GM18951 (cell line): ENCODE measurements around the gene HRCT1.

Source experiments
- POLR2A ChIP-seq: IDR thresholded peaks from 4 replicates; pipeline ENCODE4 v1.6.1; 2011; ENCODE audit warnings: mild to moderate bottlenecking; ENCODE audit not compliant: insufficient read length, insufficient read depth; ENCODE audit errors: extremely low read depth
- in situ Hi-C: fragments of 300-500 bp; cut with MboI; formaldehyde crosslinking; loops from one replicate; pipeline ENCODE4 v1.12.0; 2022; ENCODE audit warnings: low sequenced_read_pairs, mixed read lengths, inconsistent platforms; ENCODE audit not compliant: unreplicated experiment

HRCT1 gene

DNA sequence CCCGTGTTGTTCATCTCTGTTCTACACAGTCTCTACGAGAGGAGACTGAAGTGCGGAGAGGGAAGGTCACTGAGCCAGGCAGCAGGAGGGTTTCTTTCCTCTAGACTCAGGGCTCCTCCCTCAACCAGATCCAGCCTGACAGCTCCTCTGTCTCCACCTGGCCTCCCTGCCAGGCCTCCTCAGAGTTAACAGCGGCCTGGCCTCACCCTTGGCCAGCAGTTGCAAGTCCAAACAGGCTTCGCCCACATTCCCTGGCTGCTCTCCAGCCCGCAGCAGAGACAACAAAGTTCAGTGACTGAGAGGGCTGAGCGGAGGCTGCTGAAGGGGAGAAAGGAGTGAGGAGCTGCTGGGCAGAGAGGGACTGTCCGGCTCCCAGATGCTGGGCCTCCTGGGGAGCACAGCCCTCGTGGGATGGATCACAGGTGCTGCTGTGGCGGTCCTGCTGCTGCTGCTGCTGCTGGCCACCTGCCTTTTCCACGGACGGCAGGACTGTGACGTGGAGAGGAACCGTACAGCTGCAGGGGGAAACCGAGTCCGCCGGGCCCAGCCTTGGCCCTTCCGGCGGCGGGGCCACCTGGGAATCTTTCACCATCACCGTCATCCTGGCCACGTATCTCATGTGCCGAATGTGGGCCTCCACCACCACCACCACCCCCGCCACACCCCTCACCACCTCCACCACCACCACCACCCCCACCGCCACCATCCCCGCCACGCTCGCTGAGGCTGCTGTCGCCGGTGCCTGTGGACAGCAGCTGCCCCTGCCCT lies at the start of gene HRCT1:
Gene HRCT1 (plus strand): TSS at position 291 of the 768 bp plus-strand sequence. CDS start 86 bp downstream, at position 377.
- in situ Hi-C loops = no loop called here
- TF ChIP-seq POLR2A = no peak

DNA sequence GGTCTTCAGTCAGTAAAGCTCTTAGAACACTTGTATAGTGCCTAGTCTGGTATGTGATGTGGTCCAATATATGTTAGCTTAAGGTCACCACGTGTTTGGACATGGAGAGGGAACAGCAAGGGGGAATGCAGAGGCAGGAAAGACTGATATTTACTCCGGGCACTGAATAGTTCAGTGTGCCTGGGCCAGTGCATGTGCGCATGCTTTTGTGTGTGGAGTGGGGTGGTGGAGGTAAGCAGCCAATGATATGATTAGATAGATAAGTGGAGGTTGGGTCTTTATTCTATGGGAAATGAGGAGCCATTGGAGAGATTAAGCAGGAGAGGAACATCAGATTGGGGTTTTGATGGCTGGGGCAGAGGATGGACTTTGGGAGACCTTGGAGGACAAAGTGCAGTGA lies 49.8 kb upstream of the HRCT1 start:
- TF ChIP-seq POLR2A = no peak
- in situ Hi-C loops = no loop called here

DNA sequence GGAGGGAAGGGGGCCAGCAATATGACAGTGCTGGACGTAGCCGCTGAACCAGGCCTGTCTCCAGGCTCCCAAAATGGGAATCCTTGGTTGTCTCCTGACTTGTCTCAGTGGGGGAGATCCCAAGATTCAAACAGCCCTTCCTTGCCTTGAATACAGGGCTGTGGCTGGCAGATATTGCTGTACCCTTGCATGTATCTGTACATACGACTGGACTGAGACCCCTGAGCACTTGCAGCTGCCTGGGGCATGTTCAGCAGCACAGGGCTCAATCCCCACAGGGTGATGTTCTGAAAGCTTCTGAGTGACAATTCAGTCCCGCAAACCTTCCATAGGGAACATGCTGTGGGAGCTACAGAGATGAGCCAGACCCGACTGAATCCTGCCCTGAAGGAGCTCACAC lies 49.1 kb upstream of the HRCT1 start:
- in situ Hi-C loops = no loop called here
- no peak for TF ChIP-seq POLR2A

DNA sequence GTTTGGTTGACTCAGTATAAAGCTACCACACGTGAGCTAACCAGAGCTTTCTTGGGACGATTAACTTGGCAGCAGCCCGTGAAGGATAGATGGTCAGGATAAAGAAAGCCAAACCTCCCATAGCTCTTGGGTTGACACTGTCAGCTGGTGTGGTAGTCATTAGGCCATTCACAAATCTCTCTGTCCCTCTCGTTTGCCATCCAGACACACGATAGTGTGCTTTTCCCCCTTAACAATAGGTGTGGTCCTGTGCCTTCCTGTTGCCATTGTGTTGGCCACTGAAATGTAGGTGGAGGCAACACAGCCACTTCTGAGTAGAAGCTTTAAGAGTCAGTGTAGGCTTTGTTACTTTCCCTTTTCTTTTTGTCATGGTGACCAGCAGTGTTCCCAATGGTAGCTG lies 47.5 kb upstream of the HRCT1 start:
- no peak for TF ChIP-seq POLR2A
- in situ Hi-C loops = no loop called here

DNA sequence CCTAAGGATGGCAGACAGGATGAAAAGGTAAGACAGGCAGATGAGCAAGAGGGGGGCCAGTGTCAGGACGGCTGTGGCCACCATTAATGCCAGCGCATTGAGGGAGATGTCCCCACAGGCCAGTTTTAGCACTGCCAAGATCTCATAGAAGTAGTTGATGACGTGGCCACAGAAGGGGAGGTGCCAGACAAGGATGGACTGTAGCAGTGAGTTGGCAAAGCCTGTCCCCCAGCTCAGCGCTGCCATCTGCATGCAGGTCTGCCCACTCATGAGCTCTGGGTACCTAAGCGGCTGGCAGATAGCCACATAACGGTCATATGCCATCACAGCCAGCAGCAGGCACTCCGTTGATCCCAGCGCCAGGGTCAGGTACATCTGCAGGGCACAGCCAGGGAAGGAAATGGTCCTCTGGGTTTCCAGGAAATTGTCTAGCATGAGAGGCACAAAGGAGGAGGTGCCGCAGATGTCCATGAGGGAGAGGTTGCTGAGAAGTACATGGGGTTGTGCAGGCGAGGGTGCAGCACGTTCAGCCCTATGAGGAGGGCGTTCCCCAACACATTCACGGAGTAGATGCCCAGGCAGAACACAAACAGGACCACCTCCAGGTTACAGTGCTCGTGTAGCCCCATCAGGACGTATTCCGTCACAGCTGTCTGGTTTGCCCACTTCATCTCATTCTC lies 46.6 kb upstream of the HRCT1 start:
- TF ChIP-seq POLR2A = no peak
- in situ Hi-C loops = no loop called here

DNA sequence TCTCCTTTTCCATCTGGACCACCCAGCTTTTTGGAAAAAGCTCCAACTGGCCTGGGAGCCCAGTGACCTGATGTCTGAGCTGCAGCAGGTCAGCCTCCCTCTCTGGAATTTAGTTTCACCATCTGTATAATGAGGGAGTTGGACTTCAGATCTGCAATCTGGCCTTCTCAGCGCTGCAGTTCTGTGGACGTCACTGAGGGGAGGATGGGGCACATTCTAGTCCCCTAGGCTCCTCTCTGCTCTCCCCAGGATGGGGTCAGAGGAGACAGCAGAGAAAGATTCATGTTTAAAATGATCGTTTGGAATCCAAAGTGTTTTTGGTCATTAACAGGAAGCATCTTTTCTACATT lies 46.0 kb upstream of the HRCT1 start:
- in situ Hi-C loops = no loop called here
- TF ChIP-seq POLR2A = no peak

DNA sequence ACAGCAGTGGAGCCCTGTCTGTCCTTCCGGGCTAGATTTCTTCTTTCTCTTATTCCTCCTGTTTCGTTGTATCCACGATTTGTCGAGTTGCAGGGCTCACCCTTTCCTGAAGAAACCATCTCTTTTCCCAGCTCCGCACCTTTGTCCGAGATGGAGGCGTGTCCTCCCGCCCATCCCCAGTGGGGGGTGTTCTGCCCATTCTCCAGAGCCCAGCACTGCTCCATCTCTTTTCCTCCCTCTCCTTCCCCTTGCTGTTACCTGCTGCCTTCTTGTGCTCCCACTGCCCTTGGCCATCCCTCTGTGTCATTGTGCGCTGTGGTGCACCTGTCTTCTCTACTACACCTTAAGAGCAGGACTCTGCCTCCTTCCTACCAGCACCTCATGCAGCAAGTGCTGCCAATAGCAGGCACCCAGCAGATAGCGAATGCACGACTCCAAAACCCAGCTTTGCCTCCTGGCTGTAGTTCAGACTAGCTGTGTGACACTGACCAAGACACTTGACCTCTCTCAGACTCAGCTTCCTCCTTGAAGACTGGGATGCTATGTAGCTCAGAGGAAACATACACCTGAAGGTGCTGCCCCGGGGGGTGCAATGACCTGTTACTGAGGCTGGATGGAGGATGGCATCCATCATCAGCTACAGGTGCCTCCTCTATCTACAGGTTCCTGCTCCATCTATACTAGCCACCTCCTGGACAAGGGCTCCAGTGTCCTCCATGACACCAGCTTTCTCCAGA lies 44.7 kb upstream of the HRCT1 start:
- no peak for TF ChIP-seq POLR2A

DNA sequence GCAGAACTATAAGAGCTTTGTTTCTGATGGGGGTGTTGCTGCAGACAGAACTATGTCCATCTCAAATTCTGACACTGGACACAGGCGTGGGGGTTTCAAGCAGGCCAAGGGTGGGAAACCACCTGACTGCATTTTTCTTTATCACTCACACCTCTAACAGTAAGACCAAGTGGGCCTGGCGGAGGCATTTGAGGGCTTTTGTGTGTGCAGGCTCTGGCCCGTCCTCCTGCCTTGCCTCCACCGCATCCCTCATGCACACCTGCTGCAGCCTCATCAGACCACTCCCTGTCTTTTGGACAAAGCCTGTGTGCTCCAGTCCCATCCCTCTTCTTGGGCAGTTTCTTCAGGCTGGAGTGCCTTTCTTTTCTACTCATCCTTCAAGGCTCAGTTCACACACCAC lies 43.7 kb upstream of the HRCT1 start:
- TF ChIP-seq POLR2A = no peak
- in situ Hi-C loops = no loop called here

More for the DNA sequence above, 44.7 kb upstream of the HRCT1 start:
- in situ Hi-C loops = no loop called here

DNA sequence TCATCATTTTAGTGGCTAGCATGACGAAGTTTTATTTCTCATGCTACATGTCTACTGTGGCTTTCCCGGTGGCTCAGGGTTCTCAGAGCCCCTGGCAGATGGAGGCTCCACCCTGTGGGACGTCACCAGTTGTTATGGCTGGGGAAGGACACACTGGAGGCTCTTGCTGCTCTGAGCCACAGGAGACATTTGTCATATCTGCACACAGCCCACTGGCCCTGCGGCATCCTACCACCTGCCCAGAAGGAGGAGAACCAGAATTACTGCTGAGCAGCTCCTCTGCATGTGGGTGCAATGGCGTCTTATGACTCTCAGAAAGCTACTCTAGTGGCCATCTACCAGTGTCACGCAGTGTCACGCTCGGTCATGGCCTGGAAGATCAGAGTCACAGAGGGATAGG lies 42.4 kb upstream of the HRCT1 start:
- no peak for TF ChIP-seq POLR2A
- in situ Hi-C loops = no loop called here

DNA sequence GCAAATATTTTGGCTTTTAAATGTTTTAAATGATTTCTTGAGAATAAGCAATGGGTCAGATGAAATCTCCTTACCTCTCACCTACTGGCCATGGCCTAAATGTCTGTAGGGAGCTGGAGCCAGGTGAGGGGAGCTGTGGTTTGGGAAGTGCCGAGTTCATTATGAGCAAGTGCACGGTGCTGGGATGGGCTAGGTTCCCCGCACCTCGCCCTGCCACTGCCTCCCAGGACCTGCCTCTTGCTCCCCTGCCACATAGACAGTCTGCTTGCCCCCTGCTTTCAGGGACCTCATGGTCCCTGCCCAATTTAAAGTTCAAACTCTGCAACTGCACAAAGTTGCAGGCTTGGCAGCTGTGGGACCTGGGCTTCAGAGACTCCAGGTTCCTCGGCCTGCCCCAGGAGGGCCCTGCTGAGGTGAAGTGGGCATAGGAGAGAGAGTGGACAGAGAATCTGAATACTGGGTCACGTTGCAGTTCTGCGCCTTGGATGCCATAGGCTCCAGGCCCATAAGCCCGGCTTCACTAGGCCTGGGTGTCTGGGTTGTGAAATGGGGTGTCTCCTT lies 41.2 kb upstream of the HRCT1 start:
- TF ChIP-seq POLR2A = no peak

DNA sequence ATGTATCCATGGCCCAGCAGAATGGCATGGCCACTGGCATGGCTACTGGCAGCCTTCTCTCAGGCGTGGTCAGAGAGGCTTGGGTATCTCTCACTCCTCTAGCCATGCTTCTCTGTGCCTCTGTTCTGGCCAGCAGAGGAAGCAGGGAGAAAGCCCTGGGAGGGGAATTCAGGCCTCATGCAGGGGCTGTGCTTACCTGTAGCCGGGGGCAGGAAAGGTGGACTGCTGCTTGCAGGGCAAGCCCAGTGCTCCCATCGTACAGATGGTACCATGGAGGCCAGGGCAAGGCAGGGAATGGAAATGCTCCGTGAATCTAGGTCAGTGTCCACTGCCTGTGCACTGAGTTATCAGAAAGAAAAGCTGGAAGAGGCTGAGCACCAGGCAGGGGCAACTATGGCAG lies 38.5 kb upstream of the HRCT1 start:
- no peak for TF ChIP-seq POLR2A

More for the DNA sequence above, 41.2 kb upstream of the HRCT1 start:
- in situ Hi-C loops = no loop called here

DNA sequence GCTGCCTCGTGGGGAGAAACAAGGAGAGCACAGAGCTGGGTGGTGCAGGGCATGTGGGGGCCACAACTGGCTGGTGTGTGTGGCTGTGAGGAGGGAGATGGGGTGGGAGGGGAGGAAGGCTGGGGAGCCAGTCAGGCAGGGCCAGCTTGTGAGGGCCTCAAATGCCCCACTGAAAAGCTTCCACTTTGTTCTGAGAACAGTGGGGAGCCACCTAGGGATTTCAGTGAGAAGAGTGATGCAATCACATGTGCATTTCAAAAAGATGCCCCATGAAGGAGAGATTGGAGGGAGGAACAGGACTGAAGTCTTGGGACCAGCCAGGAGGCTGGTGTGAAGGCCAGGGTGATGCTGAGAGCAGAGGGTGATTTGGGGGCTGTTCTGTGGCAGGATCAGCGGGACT lies 37.1 kb upstream of the HRCT1 start:
- TF ChIP-seq POLR2A = no peak
- in situ Hi-C loops = no loop called here

More for the DNA sequence above, 38.5 kb upstream of the HRCT1 start:
- in situ Hi-C loops = no loop called here

DNA sequence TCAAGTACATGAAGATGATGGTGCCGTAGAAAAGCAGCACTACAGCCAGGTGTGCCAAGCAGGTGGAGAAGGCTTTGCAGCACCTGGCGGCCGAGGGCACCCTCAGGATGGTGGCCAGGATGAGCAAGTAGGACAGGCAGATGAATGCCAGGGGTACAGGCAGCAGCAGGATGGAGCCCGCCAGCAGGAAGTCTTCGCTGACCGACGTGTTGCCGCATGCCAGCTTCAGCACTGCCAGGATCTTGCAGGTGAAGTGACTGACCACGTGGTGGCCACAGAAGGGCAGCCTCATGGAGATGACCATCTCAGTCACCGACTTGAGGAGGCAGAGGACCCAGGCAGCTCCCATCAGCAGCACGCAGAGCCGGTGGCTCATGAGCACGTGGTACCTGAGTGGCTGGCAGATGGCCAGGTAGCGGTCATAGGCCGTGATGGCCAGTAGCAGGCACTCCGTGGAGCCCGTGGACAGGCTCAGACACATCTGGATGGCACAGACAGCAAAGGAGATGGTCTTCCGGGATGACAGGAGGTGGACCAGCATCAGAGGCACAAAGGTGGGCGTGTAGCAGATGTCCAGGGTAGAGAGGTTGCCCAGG lies 36.3 kb upstream of the HRCT1 start:
- in situ Hi-C loops = no loop called here

More for the DNA sequence above, 36.3 kb upstream of the HRCT1 start:
- no peak for TF ChIP-seq POLR2A
